ENCODE data around the gene PDE4B.

DNA sequence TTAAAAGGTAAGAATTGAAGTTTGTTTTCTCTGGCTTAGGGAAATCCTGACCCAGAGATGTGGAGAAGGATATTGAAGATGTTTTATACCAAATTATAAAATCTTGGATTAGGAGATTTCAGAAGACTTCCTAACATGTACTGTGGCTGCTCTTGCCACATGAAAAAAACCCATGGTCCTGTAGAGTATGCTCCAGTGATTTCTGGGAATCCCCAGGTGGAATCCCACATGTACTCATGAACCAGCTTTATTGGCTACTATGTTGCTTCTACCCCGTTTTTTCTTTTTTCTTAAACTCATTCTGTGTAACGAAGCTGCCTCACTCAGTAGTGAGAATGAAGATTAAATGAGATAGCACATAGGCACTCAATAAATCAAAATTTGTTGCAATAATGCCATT lies 608.5 kb downstream of the PDE4B start:
- TF ChIP-seq, protein P1, sequence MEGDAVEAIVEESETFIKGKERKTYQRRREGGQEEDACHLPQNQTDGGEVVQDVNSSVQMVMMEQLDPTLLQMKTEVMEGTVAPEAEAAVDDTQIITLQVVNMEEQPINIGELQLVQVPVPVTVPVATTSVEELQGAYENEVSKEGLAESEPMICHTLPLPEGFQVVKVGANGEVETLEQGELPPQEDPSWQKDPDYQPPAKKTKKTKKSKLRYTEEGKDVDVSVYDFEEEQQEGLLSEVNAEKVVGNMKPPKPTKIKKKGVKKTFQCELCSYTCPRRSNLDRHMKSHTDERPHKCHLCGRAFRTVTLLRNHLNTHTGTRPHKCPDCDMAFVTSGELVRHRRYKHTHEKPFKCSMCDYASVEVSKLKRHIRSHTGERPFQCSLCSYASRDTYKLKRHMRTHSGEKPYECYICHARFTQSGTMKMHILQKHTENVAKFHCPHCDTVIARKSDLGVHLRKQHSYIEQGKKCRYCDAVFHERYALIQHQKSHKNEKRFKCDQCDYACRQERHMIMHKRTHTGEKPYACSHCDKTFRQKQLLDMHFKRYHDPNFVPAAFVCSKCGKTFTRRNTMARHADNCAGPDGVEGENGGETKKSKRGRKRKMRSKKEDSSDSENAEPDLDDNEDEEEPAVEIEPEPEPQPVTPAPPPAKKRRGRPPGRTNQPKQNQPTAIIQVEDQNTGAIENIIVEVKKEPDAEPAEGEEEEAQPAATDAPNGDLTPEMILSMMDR (conservative IDR thresholded peaks at IDR 0.05 in 1 of 2, IDR thresholded peaks at IDR 0.05 in 1 of 2; ENCODE audit: extremely low read depth in 1 of 2, insufficient read depth in 1 of 2, low read depth in 1 of 2, low read length in 2 of 2), result no peak
- no peak for TF ChIP-seq EZH2 (IDR thresholded peaks at IDR 0.05; ENCODE audit: borderline replicate concordance, low read length)
